Left ventricle myocardium superior (tissue), 1 donor: Measurements from ENCODE around the gene NPY4R2. TPM values are rescaled to one million over a fixed set of nuclear protein-coding genes. Genes with fewer than 3 reads are reported as not detected.
A peak's percentile ranks its signal among the peaks of the same experiment; 100 is the strongest.
"Not testable (repeated sequence)": the region's sequence is repeated elsewhere in the genome, so short reads cannot be mapped to it uniquely, and the experiment has no call there.

Experiments used
- ATAC-seq: fragments of 200-7000 bp; cut with Tn5 transposase; one replicate; pipeline ENCODE4 v1.9.1; 2020; ENCODE audit warnings: mild to moderate bottlenecking, moderate library complexity
- DNase-seq: peaks from one replicate; pipeline ENCODE4 v3.0.0-alpha.2; 2020
- intact Hi-C: fragments of 100-400 bp; cut with micrococcal nuclease; formaldehyde crosslinking; loops from one replicate; pipeline ENCODE4 v1.11.0; 2022
- total RNA-seq: library from RNA; stranded (reverse); fragmentation: NEBNext Ultra II Directional; extraction: Animal tissue kit (Norgen Biotek cat#: 25700); gene quantifications from one replicate; pipeline ENCODE4 v1.2.1, GENCODE V29; 2021
- donor health status: DM: no; HTN: yes; CAD: no; lungs with severe emphysema.

Gene NPY4R2
- total RNA-seq, 1 donor from 2014 or later, result not detected

GRCh38 chr10:47927147-47927916 is 8.9 kb downstream of the NPY4R2 start:
- ATAC-seq, intact Hi-C loops, DNase-seq: not testable (repeated sequence)

- intact Hi-C loops, ATAC-seq, DNase-seq: not testable (repeated sequence)
Observed at GRCh38 chr10:47928225-47928624, 9.8 kb downstream of the NPY4R2 start.

- ATAC-seq, intact Hi-C loops, DNase-seq: not testable (repeated sequence)
Observed at GRCh38 chr10:47932824-47933223, 14.4 kb downstream of the NPY4R2 start.

- intact Hi-C loops, ATAC-seq, DNase-seq: not testable (repeated sequence)
Observed at GRCh38 chr10:47933462-47933861, 15.0 kb downstream of the NPY4R2 start.

- DNase-seq, ATAC-seq, intact Hi-C loops: not testable (repeated sequence)
Observed at GRCh38 chr10:47936772-47937228, 18.3 kb downstream of the NPY4R2 start.

GRCh38 chr10:47937634-47938033 is 19.2 kb downstream of the NPY4R2 start:
- ATAC-seq, intact Hi-C loops, DNase-seq: not testable (repeated sequence)

GRCh38 chr10:47940821-47941220 is 22.4 kb downstream of the NPY4R2 start:
- intact Hi-C loops, ATAC-seq: not testable (repeated sequence)

GRCh38 chr10:47941379-47941778 is 22.9 kb downstream of the NPY4R2 start:
- DNase-seq, intact Hi-C loops: not testable (repeated sequence)
- ATAC-seq, result peak; percentile 26

More at GRCh38 chr10:47940821-47941220, 22.4 kb downstream of the NPY4R2 start:
- not testable (repeated sequence) for DNase-seq

- DNase-seq (peak; percentile 39), ATAC-seq (peak; percentile 95)
- intact Hi-C loops, result not testable (repeated sequence)
Observed at GRCh38 chr10:47942351-47943019, 24.0 kb downstream of the NPY4R2 start.

GRCh38 chr10:47943328-47943727 is 24.9 kb downstream of the NPY4R2 start:
- intact Hi-C loops, DNase-seq, ATAC-seq: not testable (repeated sequence)

GRCh38 chr10:47947424-47947823 is 29.0 kb downstream of the NPY4R2 start:
- DNase-seq, intact Hi-C loops, ATAC-seq: not testable (repeated sequence)

GRCh38 chr10:47957158-47957557 is 38.7 kb downstream of the NPY4R2 start:
- ATAC-seq (peak; percentile 84), DNase-seq (peak; percentile 52)
- intact Hi-C loops, result not testable (repeated sequence)

- DNase-seq, intact Hi-C loops, ATAC-seq: not testable (repeated sequence)
Observed at GRCh38 chr10:47959677-47960076, 41.2 kb downstream of the NPY4R2 start.

- ATAC-seq, intact Hi-C loops, DNase-seq: not testable (repeated sequence)
Observed at GRCh38 chr10:47960699-47961098, 42.2 kb downstream of the NPY4R2 start.

- intact Hi-C loops, ATAC-seq, DNase-seq: not testable (repeated sequence)
Observed at GRCh38 chr10:47962785-47963184, 44.3 kb downstream of the NPY4R2 start.

GRCh38 chr10:47964280-47965063 is 46.0 kb downstream of the NPY4R2 start:
- peak; percentile 65 for ATAC-seq
- DNase-seq, intact Hi-C loops: not testable (repeated sequence)

- intact Hi-C loops, DNase-seq, ATAC-seq: not testable (repeated sequence)
Observed at GRCh38 chr10:47968988-47969387, 50.5 kb downstream of the NPY4R2 start.

- ATAC-seq, intact Hi-C loops, DNase-seq: not testable (repeated sequence)
Observed at GRCh38 chr10:47970047-47970446, 51.6 kb downstream of the NPY4R2 start.

- ATAC-seq, intact Hi-C loops, DNase-seq: not testable (repeated sequence)
Observed at GRCh38 chr10:47971598-47971997, 53.1 kb downstream of the NPY4R2 start.
